ENCODE measurements around the gene EIF5B.

GRCh38 chr2:99420031-99420430 is 82.8 kb downstream of the EIF5B start:
- TF ChIP-seq EZH2 (IDR thresholded peaks at IDR 0.05; ENCODE audit: borderline replicate concordance, low read length) = no peak
- no peak for TF ChIP-seq CTCF (IDR thresholded peaks at IDR 0.05; ENCODE audit: low read length)
